Measurements from ENCODE around the gene HIP1.

The HIP1 gene

GRCh38 chr7:75628055-75628454, 110.7 kb downstream of the HIP1 start:
- no peaks in the 10 kb centered on the region for H3K9me3 ChIP-seq (ENCODE audit: control insufficient read depth, insufficient read depth, low read length)
- H3K27me3 ChIP-seq (ENCODE audit: control insufficient read depth, insufficient read depth, low read length), result no peaks in the 10 kb centered on the region
- DNase-seq (ENCODE audit: low read depth, low spot score), result no peak
- no peaks in the 10 kb centered on the region for H3K36me3 ChIP-seq (ENCODE audit: control insufficient read depth, insufficient read depth, low read length)
- peaks cover 3% of the 10 kb centered on the region for H3K4me1 ChIP-seq (ENCODE audit: control insufficient read depth, insufficient read depth, low read length)
- no peak overlapping the region for H3K27ac ChIP-seq (ENCODE audit: low read length)
- no peak overlapping the region for H3K4me3 ChIP-seq (ENCODE audit: low read length)

- DNase-seq (ENCODE audit: low read depth, low spot score), result no peak
- Histone ChIP-seq H3K4me1 (ENCODE audit: control insufficient read depth, insufficient read depth, low read length) (peaks cover 3% of the 10 kb centered on the region), H3K27me3 (ENCODE audit: control insufficient read depth, insufficient read depth, low read length) (no peaks in the 10 kb centered on the region), H3K9me3 (ENCODE audit: control insufficient read depth, insufficient read depth, low read length) (no peaks in the 10 kb centered on the region), H3K36me3 (ENCODE audit: control insufficient read depth, insufficient read depth, low read length) (no peaks in the 10 kb centered on the region), H3K27ac (ENCODE audit: low read length) (no peak overlapping the region), H3K4me3 (ENCODE audit: low read length) (no peak overlapping the region)
- no CpG with 5 or more reads among the region's 2 CpGs for WGBS (ENCODE audit: insufficient coverage, insufficient read length)
Observed at GRCh38 chr7:75626954-75627353, 111.8 kb downstream of the HIP1 start.

DNA sequence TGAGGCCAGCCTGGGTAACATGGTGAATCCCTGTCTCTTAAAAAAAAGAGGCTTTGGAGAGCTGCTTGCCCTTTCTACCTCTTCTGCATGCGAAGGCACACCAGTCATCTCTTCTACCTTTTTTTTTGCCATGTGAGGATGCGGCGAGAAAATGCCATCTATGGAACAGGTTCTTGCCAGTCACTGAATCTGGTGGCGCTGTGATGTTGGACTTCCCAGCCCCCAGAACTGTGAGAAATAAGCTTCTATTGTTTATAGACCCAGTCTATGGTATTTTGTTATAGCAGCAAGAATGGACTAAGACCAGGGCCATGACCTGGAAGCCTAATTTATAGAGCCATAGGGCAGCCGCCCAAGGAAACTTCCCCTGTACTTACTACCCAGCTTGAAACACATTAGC, 112.9 kb downstream of the HIP1 start:
- no peaks in the 10 kb centered on the region for H3K9me3 ChIP-seq (ENCODE audit: control insufficient read depth, insufficient read depth, low read length)
- H3K4me1 ChIP-seq (ENCODE audit: control insufficient read depth, insufficient read depth, low read length), result peaks cover 3% of the 10 kb centered on the region
- H3K4me3 ChIP-seq (ENCODE audit: low read length), result no peak overlapping the region
- no peak overlapping the region for H3K27ac ChIP-seq (ENCODE audit: low read length)
- H3K36me3 ChIP-seq (ENCODE audit: control insufficient read depth, insufficient read depth, low read length), result no peaks in the 10 kb centered on the region
- DNase-seq (ENCODE audit: low read depth, low spot score), result no peak
- H3K27me3 ChIP-seq (ENCODE audit: control insufficient read depth, insufficient read depth, low read length), result no peaks in the 10 kb centered on the region
- no CpG with 5 or more reads among the region's 5 CpGs for WGBS (ENCODE audit: insufficient coverage, insufficient read length)

GRCh38 chr7:75624134-75624832, 114.5 kb downstream of the HIP1 start:
- peaks cover 3% of the 10 kb centered on the region for H3K4me1 ChIP-seq (ENCODE audit: control insufficient read depth, insufficient read depth, low read length)
- no peak overlapping the region for H3K27ac ChIP-seq (ENCODE audit: low read length)

GRCh38 chr7:75623390-75624133, 115.2 kb downstream of the HIP1 start:
- DNase-seq (ENCODE audit: low read depth, low spot score), result no peak
- Histone ChIP-seq H3K27ac (ENCODE audit: low read length) (no peak overlapping the region), H3K36me3 (ENCODE audit: control insufficient read depth, insufficient read depth, low read length) (no peaks in the 10 kb centered on the region), H3K9me3 (ENCODE audit: control insufficient read depth, insufficient read depth, low read length) (no peaks in the 10 kb centered on the region), H3K4me1 (ENCODE audit: control insufficient read depth, insufficient read depth, low read length) (peaks cover 3% of the 10 kb centered on the region), H3K27me3 (ENCODE audit: control insufficient read depth, insufficient read depth, low read length) (no peaks in the 10 kb centered on the region), H3K4me3 (ENCODE audit: low read length) (no peak overlapping the region)
- WGBS (ENCODE audit: insufficient coverage, insufficient read length), result no CpG with 5 or more reads among the region's 16 CpGs

More at GRCh38 chr7:75624134-75624832, 114.5 kb downstream of the HIP1 start:
- DNase-seq (ENCODE audit: low read depth, low spot score), result no peak
- no peaks in the 10 kb centered on the region for H3K36me3 ChIP-seq (ENCODE audit: control insufficient read depth, insufficient read depth, low read length)
- WGBS (ENCODE audit: insufficient coverage, insufficient read length), result no CpG with 5 or more reads among the region's 13 CpGs
- H3K4me3 ChIP-seq (ENCODE audit: low read length), result no peak overlapping the region
- H3K27me3 ChIP-seq (ENCODE audit: control insufficient read depth, insufficient read depth, low read length), result no peaks in the 10 kb centered on the region
- no peaks in the 10 kb centered on the region for H3K9me3 ChIP-seq (ENCODE audit: control insufficient read depth, insufficient read depth, low read length)

DNA sequence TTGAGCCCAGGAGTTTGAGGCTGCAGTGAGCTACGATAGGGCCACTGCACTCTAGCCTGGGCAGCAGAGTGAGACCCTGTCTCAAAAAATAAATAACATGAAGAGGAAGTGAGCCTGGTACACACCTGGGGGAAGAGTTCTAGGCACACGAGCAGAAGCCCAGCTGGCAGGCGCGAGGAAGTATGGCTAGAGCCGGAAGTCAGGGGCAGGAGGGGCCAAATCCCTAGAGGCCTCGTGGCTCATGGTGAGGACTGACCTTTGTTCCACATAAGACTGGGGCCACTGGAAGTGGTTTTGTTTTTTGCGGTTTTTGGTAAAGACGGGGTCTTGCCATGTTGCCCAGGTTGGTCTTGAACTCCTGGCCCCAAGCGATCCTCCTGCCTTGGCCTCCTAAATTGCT, 117.6 kb downstream of the HIP1 start:
- DNase-seq (ENCODE audit: low read depth, low spot score), result no peak
- H3K4me3 ChIP-seq (ENCODE audit: low read length), result no peak overlapping the region
- no peaks in the 10 kb centered on the region for H3K36me3 ChIP-seq (ENCODE audit: control insufficient read depth, insufficient read depth, low read length)
- peaks cover 3% of the 10 kb centered on the region for H3K4me1 ChIP-seq (ENCODE audit: control insufficient read depth, insufficient read depth, low read length)
- no peaks in the 10 kb centered on the region for H3K27me3 ChIP-seq (ENCODE audit: control insufficient read depth, insufficient read depth, low read length)
- no peak overlapping the region for H3K27ac ChIP-seq (ENCODE audit: low read length)
- H3K9me3 ChIP-seq (ENCODE audit: control insufficient read depth, insufficient read depth, low read length), result no peaks in the 10 kb centered on the region
- WGBS (ENCODE audit: insufficient coverage, insufficient read length), result no CpG with 5 or more reads among the region's 9 CpGs

DNA sequence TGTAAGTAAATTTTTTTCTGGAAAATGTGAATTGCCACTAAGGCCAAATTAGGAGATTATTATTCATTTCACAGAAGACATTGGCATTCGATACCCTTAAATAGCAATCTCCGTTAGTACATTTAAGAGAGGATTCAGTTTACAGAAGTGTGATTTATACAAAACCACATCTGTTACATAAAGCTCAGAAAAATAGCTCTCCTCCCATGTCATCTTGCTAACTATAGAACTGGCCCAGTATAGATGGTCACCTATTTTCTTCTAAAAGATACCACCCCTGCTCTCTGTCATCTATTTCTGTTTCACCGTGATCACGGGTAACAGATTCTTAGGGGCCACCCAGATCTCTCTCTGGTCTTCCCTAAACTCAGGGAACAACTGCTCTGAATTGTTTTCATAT, 119.1 kb downstream of the HIP1 start:
- no peak for DNase-seq (ENCODE audit: low read depth, low spot score)
- H3K4me3 ChIP-seq (ENCODE audit: low read length), result no peak overlapping the region
- H3K9me3 ChIP-seq (ENCODE audit: control insufficient read depth, insufficient read depth, low read length), result no peaks in the 10 kb centered on the region
- H3K36me3 ChIP-seq (ENCODE audit: control insufficient read depth, insufficient read depth, low read length), result no peaks in the 10 kb centered on the region
- WGBS (ENCODE audit: insufficient coverage, insufficient read length), result no CpG with 5 or more reads among the region's 4 CpGs
- no peak overlapping the region for H3K27ac ChIP-seq (ENCODE audit: low read length)
- peaks cover 3% of the 10 kb centered on the region for H3K4me1 ChIP-seq (ENCODE audit: control insufficient read depth, insufficient read depth, low read length)
- no peaks in the 10 kb centered on the region for H3K27me3 ChIP-seq (ENCODE audit: control insufficient read depth, insufficient read depth, low read length)

- no peak for DNase-seq (ENCODE audit: low read depth, low spot score)
- no peak overlapping the region for H3K27ac ChIP-seq (ENCODE audit: low read length)
- no peaks in the 10 kb centered on the region for H3K9me3 ChIP-seq (ENCODE audit: control insufficient read depth, insufficient read depth, low read length)
- H3K4me3 ChIP-seq (ENCODE audit: low read length), result no peak overlapping the region
- no peaks in the 10 kb centered on the region for H3K36me3 ChIP-seq (ENCODE audit: control insufficient read depth, insufficient read depth, low read length)
- WGBS (ENCODE audit: insufficient coverage, insufficient read length), result no CpG with 5 or more reads among the region's 12 CpGs
- no peaks in the 10 kb centered on the region for H3K27me3 ChIP-seq (ENCODE audit: control insufficient read depth, insufficient read depth, low read length)
- H3K4me1 ChIP-seq (ENCODE audit: control insufficient read depth, insufficient read depth, low read length), result peaks cover 2% of the 10 kb centered on the region; the same call in 1 of the 2 replicates
Observed at GRCh38 chr7:75617634-75618234, 121.0 kb downstream of the HIP1 start.

DNA sequence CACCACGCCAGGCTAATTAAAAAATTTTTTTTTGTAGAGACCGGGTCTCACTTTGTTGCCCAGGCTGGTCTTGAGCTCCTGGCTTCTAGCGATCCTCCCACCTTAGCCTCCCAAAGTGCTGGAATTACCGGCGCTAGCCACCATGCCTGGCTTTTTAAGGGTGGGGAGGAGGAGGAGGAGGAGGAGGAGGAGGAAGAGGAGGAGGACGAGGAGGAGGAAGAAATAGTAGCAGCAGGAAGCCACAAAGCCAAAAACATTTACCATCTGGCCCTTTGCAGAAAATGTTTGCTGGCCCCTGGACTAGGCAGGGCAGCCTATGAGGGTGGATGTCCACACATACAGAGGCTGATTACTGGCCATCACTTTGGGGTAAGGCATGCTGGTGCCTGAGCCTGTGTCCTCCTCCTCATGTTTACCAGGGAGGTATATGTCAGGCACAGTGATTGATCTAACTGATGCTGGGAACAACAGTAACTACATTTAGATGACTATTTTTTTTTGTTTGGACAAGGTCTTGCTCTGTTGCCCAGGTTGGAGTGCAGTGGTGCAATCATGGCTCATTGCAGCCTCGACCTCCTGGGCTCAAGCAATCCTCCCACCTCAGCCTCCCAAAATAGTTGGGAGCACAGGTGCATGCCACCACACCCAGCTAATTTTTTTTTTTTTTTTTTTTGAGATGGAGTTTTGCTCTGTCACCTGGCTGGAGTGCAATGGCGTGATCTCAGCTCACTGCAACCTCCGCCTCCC, 122.1 kb downstream of the HIP1 start:
- Histone ChIP-seq H3K4me1 (ENCODE audit: control insufficient read depth, insufficient read depth, low read length) (peaks cover 5% of the 10 kb centered on the region), H3K4me3 (ENCODE audit: low read length) (no peak overlapping the region), H3K27ac (ENCODE audit: low read length) (no peak overlapping the region), H3K36me3 (ENCODE audit: control insufficient read depth, insufficient read depth, low read length) (no peaks in the 10 kb centered on the region), H3K9me3 (ENCODE audit: control insufficient read depth, insufficient read depth, low read length) (no peaks in the 10 kb centered on the region), H3K27me3 (ENCODE audit: control insufficient read depth, insufficient read depth, low read length) (no peaks in the 10 kb centered on the region)
- no peak for DNase-seq (ENCODE audit: low read depth, low spot score)
- WGBS (ENCODE audit: insufficient coverage, insufficient read length), result no CpG with 5 or more reads among the region's 9 CpGs

DNA sequence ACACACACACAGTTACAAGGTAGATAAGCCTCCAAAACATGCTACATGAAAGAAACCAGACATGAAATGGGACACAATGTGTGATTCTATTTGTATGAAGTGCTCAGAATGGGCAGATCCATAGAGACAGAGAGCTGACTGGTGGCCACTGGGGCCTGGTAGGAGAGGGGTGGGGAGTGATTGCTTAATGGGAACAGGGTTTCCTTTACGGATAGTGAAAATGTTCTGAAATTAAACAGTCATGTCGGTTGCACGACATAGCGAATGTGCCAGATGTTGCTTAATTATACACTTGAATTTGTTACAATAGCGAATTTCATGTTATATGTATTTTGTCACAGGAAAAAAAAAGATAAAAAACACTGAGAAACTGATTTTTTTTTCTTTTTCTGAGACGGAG, 124.3 kb downstream of the HIP1 start:
- Histone ChIP-seq H3K4me3 (ENCODE audit: low read length) (no peak overlapping the region), H3K36me3 (ENCODE audit: control insufficient read depth, insufficient read depth, low read length) (no peaks in the 10 kb centered on the region), H3K4me1 (ENCODE audit: control insufficient read depth, insufficient read depth, low read length) (peaks cover 5% of the 10 kb centered on the region), H3K27ac (ENCODE audit: low read length) (no peak overlapping the region), H3K27me3 (ENCODE audit: control insufficient read depth, insufficient read depth, low read length) (no peaks in the 10 kb centered on the region), H3K9me3 (ENCODE audit: control insufficient read depth, insufficient read depth, low read length) (no peaks in the 10 kb centered on the region)
- WGBS (ENCODE audit: insufficient coverage, insufficient read length), result no CpG with 5 or more reads among the region's 6 CpGs
- DNase-seq (ENCODE audit: low read depth, low spot score), result no peak
